ENCODE measurements around the gene TNNT2.

DNA sequence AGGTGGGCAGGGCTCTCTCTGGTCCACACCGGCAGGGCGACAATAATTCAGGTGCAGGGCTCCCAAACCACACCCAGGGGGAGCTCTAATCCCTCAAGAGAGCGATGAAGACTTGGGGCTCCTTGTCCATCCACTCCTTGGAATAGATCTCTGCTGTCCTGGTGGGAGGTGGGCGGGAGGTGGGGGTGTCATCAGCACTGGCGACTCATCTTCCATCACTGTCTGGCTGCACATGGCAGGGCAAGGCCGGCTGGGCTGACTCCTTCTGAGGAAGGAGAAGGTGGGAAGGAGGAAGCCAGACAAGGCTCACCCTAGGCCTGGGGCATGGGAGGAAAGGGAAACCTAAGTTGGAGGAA is 29.3 kb downstream of the TNNT2 start:
- TF ChIP-seq POLR2A (IDR thresholded peaks at IDR 0.05) (no peak), EP300 (IDR thresholded peaks at IDR 0.05) (no peak)

Measured in tibial nerve (tissue), 3 donors.